Measurements from ENCODE around the gene KCNN3.
"Not testable (repeated sequence)": the region's sequence is repeated elsewhere in the genome, so short reads cannot be mapped to it uniquely, and the experiment has no call there.

The KCNN3 gene

DNA sequence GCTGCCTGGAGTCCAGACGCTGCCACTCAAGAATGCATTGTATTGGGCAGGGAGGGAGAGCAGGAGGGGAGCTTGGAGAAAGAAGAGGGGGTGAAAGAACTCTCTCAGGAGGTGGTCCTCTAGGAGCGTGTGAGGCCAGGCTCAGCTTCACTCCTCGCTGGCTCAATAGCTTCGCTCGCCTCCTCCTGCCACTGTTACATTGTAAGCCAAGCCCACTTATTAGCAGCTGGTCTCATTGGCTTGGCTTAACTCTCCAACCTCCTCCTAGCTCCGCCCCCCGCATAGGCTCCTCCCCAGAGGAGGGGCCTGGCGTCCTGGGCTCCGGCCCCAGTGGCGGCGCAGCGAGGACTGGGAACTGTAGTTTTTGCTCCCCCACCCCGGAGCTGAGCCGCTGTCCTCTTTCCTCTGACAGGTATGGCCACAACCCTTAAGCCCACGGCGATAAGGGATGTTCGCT lies at the start of gene KCNN3:
Gene KCNN3, minus strand, starts transcription at position 167 of the 457 bp plus-strand sequence. CDS start 317 bp downstream, outside the sequence.
- no peak for TF ChIP-seq POLR2A (IDR thresholded peaks at IDR 0.05; ENCODE audit: low read depth, low read length)
- peak; percentile 27 for FAIRE-seq
- peak; percentile 85 for DNase-seq (ENCODE audit: insufficient read length, low spot score)

DNA sequence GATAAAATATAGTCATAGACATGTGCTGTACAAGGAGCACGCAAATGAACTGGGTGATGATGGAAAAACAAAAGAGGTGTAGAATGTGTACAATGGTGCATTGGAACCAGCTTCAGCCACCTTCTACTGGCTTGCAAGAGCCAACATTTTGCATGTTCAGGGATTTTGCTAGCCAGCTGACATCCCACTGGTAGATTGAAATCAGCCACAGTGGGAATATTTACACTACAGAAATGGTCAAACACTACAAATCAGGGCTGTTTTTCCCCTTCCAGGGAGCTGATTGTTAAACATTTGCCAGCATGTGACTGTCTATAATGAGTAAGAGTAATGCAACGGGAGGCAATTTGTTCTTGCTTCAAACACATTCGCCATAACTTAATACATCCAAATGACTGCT lies 43.2 kb upstream of the KCNN3 start:
- FAIRE-seq (no peak), DNase-seq (ENCODE audit: insufficient read length, low spot score) (no peak)
- TF ChIP-seq POLR2A (IDR thresholded peaks at IDR 0.05; ENCODE audit: low read depth, low read length), result no peak

DNA sequence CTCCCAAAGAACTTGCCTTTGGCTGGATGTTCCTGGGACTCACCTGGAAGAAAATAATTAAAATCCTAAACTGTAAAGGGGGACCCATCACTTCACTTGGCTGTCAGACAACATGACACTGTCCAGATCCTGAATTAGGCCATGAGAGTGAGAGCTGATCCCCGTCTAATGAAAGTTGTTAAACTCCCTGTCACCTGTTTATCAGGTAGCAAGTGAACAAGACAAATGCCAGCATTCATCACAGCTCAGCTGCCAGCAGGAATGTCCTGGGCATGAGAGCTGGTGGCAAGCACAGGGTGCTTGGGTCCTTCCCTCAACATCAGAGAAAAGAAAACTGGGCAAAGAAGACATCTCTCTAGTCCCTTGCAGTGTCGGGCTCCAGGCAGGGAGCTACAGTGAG lies 42.7 kb upstream of the KCNN3 start:
- no peak for FAIRE-seq
- DNase-seq (ENCODE audit: insufficient read length, low spot score), result no peak
- no peak for TF ChIP-seq POLR2A (IDR thresholded peaks at IDR 0.05; ENCODE audit: low read depth, low read length)

GRCh38 chr1:154911691-154912550 lies 41.8 kb upstream of the KCNN3 start:
- TF ChIP-seq POLR2A (IDR thresholded peaks at IDR 0.05; ENCODE audit: low read depth, low read length), result no peak
- no peak for FAIRE-seq
- DNase-seq (ENCODE audit: insufficient read length, low spot score), result no peak

GRCh38 chr1:154910851-154911250 lies 40.8 kb upstream of the KCNN3 start:
- no peak for FAIRE-seq
- no peak for TF ChIP-seq POLR2A (IDR thresholded peaks at IDR 0.05; ENCODE audit: low read depth, low read length)
- no peak for DNase-seq (ENCODE audit: insufficient read length, low spot score)

- TF ChIP-seq POLR2A (IDR thresholded peaks at IDR 0.05; ENCODE audit: low read depth, low read length), result no peak
- no peak for FAIRE-seq
- no peak for DNase-seq (ENCODE audit: insufficient read length, low spot score)
Observed at GRCh38 chr1:154908937-154909336, 38.9 kb upstream of the KCNN3 start.

DNA sequence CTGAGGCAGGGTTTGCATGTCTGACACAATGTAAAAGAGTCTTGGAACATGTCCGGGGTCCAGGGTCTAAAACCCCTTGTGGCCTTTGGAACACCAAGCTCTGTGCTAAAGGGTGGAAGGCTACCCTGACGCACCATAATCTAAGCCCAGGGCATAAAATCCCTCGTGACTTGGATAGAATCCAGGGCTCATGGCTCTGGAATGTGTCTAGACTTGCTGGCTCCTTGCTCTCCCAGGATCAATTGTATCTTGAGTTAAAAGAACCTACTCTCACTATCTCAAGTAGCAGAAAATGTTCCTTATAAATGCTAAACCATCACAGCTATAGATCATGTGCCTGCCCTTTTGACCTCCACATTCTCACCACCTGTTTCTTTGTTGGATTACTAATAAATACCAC lies 38.0 kb upstream of the KCNN3 start:
- not testable (repeated sequence) for FAIRE-seq; DNase-seq (ENCODE audit: insufficient read length, low spot score)

DNA sequence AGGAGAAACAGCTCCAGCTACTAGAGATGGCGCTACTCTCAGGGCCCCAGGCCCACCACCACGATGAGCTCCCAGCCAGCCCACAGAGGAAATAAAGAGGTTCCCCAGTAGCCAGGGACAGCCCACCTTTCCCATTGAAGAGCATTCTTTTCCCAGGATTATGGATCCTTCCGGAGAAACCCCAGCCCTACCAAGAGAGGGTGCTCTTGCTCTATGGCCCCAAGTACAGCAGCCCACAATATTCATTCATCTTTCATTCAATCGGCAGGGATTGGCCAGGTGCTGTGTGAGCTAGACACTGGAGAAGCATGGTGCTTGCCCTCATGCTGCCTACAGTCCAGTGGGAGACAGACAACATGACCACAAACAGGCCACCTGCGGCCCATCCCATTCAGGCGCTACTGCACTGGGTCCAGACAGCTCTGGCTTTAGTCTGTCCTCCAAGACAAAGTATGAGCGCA lies 36.6 kb upstream of the KCNN3 start:
- no peak for TF ChIP-seq POLR2A (IDR thresholded peaks at IDR 0.05; ENCODE audit: low read depth, low read length)
- no peak for DNase-seq (ENCODE audit: insufficient read length, low spot score)
- no peak for FAIRE-seq

DNA sequence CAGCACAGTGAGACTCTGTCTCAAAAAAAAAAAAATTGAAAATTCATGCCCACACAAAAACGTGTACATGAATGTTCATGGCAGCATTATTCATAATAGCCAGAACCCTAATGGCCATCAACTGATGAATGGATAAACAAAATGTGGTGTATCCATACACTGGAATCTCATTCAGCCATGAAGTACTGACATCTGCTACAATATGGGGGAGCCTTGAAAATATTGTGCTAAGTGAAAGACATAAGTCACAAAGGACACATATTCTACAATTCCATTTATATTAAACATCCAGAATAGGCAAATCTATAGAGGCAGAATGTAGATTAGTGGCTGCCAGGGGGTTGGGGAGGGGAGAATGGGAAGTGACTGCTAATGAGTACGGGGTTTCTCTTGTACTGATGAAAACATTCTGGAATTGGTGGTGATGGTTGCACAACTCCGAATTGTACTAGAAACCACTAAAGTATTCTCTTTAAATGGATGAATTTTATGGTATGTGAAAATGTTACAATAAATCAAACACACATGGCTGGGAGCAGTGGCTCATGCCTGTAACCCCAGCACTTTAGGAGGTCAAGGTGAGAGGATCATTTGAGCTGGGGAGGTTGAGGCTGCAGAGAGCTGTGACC lies 33.0 kb upstream of the KCNN3 start:
- no peak for TF ChIP-seq POLR2A (IDR thresholded peaks at IDR 0.05; ENCODE audit: low read depth, low read length)
- DNase-seq (ENCODE audit: insufficient read length, low spot score) (no peak), FAIRE-seq (no peak)

DNA sequence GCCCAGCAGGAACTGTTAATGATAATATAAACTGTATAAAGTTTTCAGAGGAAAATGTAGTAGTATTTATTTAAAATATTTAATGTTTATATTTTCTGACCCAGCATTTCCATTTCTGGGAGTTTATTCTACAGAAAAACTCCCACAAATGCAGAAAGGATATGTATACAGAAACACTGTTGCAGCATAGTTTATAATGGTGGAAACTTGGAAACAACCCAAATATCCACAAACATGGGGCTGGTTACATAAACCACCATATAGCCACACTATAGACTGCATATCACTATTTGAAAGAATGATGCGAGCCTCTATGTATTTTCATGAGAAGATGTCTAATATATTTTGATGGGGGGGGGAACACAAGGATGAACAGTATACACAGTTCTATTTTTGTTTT lies 31.5 kb upstream of the KCNN3 start:
- DNase-seq (ENCODE audit: insufficient read length, low spot score) (no peak), FAIRE-seq (no peak)
- no peak for TF ChIP-seq POLR2A (IDR thresholded peaks at IDR 0.05; ENCODE audit: low read depth, low read length)

GRCh38 chr1:154899041-154899440 lies 29.0 kb upstream of the KCNN3 start:
- no peak for TF ChIP-seq POLR2A (IDR thresholded peaks at IDR 0.05; ENCODE audit: low read depth, low read length)
- FAIRE-seq (no peak), DNase-seq (ENCODE audit: insufficient read length, low spot score) (no peak)

DNA sequence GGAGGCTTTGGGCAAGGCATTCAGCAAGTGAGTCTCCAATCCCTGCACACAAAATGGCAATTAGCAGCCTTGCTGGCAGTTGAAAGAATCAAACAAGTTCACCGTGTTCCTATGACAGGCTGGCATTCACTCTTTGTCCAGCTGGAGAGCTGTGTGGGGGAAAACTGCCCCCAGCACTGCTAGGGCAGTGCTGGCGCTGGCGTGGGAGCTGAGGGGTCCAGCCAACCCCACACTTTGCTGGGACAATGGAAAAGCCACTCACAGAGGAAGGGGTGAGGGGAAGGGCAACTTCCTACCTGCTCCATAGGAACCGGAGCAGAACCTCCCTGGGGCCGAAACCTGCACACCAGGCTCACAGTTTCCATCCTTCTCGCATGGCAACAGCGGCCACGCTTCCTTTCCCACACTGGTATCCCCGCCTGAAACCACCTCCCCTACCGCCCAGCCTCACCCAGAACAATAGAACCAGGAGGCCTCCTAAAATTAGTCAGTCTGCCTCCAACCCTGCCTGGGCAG lies 26.7 kb upstream of the KCNN3 start:
- no peak for FAIRE-seq

GRCh38 chr1:154895798-154896197 lies 25.7 kb upstream of the KCNN3 start:
- DNase-seq (ENCODE audit: insufficient read length, low spot score) (no peak), FAIRE-seq (no peak)
- no peak for TF ChIP-seq POLR2A (IDR thresholded peaks at IDR 0.05; ENCODE audit: low read depth, low read length)

More for the DNA sequence above, 26.7 kb upstream of the KCNN3 start:
- no peak for DNase-seq (ENCODE audit: insufficient read length, low spot score)
- TF ChIP-seq POLR2A (IDR thresholded peaks at IDR 0.05; ENCODE audit: low read depth, low read length), result no peak

- no peak for TF ChIP-seq POLR2A (IDR thresholded peaks at IDR 0.05; ENCODE audit: low read depth, low read length)
- no peak for FAIRE-seq
Observed at GRCh38 chr1:154891452-154891851, 21.4 kb upstream of the KCNN3 start.

More at GRCh38 chr1:154891452-154891851, 21.4 kb upstream of the KCNN3 start:
- no peak for DNase-seq (ENCODE audit: insufficient read length, low spot score)

Data from H54 (cell line).